NOMO-1 treated with DMSO at 0.1 percent for 48 hours (cell line): ENCODE measurements around the gene CDH23.

Experiments
- DNase-seq: peaks from one replicate; lab custom pipeline; 2025; ENCODE audit not compliant: unreplicated experiment; lab: John Stamatoyannopoulos, UW

The CDH23 gene

DNA sequence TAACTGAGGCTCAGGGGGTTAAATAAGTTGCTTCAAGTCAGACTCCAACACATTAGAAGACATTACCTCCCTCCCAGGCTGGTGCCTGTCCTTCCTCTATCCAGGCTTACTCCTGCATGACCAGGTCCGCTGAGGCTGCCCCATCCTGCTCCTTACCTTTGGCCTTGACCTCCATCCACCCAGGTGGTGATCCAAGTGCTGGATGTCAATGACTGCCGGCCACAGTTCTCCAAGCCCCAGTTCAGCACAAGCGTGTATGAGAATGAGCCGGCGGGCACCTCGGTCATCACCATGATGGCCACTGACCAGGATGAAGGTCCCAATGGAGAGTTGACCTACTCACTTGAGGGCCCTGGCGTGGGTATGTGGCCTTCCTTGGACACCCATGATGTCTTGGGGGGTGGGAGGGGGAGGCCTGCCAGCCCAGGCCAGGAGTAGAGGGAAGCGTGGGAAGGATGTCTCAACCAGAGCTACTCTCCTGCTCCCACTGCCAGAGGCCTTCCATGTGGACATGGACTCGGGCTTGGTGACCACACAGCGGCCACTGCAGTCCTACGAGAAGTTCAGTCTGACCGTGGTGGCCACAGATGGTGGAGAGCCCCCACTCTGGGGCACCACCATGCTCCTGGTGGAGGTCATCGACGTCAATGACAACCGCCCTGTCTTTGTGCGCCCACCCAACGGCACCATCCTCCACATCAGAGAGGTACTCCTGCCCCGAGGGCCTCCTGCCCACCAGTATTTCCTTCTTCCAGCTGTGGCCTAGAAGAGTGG, 406.2 kb downstream of the CDH23 start:
- no peak for DNase-seq

DNA sequence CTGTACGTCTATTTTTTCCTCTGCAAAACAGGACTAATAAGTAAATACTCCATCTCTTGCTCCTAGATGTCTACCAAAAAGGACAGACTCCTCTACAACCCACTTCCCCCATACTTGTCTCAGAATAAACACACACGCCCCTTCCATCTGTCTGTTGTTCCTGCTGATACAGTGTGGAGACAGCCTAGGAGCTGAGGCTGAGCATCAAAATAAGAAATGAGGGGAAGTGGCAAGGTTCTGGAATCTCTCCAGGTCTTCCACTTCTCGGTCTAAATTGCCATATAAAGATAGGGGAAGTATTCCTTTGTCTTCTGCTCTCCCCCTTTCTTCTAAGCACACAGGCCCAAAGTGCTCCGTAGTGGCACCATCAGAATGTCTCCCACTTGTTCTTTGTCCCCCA, 407.4 kb downstream of the CDH23 start:
- peak; percentile 36 for DNase-seq

DNA sequence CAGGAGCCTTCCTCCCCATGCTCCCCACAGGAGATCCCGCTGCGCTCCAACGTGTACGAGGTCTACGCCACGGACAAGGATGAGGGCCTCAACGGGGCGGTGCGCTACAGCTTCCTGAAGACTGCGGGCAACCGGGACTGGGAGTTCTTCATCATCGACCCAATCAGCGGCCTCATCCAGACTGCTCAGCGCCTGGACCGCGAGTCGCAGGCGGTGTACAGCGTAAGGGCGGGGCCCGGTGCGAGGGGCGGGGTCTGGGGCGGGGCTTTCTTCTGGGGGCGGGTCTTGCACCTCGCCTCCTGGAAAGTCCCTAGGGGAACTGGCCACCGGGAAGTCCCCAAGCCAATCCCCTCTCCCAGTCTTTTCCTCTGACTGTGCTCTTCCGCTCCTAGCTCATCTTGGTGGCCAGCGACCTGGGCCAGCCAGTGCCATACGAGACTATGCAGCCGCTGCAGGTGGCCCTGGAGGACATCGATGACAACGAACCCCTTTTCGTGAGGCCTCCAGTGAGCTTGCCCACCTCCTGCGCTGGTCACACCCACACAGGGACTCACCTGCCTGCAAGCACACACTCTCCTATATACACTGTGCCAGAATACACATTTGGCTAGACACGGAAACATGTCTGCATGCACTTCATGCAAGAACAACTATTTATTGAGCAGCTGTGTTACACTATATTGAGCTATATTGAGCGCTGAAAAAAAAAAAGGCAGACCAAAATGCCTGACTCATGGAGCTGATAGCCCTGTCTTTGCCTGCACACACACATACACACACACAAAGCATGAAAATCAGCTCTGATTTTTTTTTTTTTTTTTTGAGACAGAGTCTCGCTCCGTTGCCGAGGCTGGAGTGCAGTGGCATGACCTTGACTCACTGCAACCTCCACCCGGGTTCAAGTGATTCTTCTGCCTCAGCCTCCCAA, 409.3 kb downstream of the CDH23 start:
- DNase-seq, result no peak

DNA sequence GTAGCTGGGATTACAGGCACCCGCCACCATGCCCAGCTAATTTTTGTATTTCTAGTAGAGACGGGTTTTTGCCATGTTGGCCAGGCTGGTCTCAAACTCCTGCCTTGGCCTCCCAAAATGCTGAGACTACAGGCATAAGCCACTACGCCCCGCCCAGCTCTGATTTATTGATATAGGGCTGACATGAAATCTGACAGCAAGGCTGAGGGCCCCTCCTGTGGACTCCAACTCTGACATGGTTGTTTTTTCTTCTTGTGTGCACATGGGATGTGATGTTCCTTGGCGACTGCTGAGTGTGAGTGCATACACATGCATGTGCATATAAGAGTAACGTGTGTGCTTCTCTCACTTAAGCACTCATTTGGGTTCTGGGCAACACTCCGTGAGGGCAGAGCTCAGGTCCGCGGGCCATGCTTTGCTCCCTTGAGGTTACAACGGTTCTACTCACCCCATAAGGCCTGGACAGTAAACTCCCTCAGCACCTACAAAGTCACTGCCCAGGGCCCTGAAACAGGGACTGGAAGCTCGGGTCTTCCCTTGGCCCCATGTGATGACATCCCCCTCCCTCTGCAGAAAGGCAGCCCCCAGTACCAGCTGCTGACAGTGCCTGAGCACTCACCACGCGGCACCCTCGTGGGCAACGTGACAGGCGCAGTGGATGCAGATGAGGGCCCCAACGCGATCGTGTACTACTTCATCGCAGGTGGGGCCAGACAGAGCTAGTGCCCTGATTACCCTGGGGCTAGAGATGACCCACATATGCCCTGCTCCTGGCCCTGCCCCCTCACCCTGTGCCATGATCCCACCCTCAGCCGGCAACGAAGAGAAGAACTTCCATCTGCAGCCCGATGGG, 410.2 kb downstream of the CDH23 start:
- DNase-seq, result no peak

DNA sequence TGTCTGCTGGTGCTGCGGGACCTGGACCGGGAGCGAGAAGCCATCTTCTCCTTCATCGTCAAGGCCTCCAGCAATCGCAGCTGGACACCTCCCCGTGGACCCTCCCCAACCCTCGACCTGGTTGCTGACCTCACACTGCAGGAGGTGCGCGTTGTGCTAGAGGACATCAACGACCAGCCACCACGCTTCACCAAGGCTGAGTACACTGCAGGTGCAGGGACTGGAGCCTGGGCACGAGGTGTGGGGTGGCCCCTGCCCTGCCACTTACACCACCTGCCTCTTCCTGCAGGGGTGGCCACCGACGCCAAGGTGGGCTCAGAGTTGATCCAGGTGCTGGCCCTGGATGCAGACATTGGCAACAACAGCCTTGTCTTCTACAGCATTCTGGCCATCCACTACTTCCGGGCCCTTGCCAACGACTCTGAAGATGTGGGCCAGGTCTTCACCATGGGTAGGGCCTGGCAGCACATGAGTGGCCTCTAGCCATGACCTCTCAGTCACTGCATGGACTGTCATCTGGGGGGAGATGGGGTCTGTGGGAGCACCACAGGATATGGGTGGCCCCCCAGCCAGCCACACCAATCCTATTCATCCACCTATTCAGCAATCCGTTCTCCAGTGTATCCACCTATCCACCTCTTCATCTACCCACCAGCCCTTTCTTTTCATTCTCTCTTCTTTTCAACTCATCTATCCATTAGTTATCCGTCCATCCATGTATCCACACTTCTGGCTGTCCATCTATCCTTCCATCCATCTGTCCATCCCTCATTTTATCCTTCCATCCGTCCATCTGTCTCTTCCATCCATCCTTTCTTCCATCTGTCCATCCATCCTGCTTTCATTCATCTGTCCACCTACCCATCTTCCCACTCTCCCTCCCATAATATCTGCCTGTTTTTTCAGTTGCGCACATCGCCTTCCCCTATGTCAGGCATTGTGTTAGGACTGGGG, 411.1 kb downstream of the CDH23 start:
- DNase-seq, result no peak

DNA sequence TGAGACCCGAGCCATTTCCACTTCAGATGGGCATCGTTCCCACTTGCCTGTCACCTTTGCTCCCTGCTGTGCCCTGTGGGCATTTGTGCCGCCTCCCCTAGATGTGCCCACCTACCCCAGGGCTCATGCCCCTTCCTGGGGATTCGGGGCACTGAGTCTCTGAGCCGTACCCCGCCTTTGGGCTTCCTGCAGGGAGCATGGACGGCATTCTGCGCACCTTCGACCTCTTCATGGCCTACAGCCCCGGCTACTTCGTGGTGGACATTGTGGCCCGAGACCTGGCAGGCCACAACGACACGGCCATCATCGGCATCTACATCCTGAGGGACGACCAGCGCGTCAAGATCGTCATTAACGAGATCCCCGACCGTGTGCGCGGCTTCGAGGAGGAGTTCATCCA, 412.9 kb downstream of the CDH23 start:
- no peak for DNase-seq

DNA sequence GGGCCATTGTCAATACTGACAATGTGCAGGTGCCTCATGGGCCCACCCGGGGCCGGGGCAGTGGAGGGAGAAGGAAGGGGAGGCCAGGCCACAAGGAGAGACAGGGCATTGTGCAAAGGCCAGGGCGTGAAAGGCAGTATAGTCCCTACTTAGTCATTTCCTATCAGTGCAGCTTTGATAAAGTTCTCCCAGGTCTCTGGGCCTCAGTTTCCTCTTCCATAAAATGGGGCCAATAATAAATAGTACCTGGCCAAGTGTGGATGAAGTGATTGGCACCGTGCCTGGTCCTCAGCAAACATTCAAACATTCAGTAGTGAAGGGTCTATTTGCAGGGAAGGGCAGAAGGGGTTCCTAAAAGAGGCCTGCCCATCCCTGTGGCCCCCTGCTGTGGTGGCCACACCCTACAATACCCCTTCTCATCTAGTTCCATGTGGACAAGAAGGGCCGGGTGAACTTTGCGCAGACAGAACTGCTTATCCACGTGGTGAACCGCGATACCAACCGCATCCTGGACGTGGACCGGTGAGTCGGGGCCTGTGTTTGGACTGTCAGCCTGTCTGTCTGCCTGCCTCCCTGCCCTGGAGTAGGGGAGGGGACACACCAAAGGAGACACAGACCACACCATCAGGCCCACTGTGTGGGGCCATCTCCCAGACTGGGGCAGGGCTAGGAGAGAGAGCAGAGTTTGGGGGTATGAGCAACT, 413.5 kb downstream of the CDH23 start:
- DNase-seq, result no peak

DNA sequence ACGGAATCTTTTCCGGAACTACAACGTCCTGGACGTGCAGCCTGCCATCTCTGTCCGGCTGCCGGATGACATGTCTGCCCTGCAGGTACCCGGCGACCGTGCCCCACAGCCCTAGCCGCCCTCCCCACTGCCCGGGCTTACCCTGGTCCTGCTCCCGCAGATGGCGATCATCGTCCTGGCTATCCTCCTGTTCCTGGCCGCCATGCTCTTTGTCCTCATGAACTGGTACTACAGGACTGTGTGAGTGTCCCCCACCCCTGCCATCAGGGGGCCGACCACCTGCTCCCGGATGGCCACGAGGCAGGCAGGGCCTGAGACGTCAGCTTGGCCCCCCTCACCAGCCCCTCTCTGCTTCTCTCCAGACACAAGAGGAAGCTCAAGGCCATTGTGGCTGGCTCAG, 414.6 kb downstream of the CDH23 start:
- no peak for DNase-seq

DNA sequence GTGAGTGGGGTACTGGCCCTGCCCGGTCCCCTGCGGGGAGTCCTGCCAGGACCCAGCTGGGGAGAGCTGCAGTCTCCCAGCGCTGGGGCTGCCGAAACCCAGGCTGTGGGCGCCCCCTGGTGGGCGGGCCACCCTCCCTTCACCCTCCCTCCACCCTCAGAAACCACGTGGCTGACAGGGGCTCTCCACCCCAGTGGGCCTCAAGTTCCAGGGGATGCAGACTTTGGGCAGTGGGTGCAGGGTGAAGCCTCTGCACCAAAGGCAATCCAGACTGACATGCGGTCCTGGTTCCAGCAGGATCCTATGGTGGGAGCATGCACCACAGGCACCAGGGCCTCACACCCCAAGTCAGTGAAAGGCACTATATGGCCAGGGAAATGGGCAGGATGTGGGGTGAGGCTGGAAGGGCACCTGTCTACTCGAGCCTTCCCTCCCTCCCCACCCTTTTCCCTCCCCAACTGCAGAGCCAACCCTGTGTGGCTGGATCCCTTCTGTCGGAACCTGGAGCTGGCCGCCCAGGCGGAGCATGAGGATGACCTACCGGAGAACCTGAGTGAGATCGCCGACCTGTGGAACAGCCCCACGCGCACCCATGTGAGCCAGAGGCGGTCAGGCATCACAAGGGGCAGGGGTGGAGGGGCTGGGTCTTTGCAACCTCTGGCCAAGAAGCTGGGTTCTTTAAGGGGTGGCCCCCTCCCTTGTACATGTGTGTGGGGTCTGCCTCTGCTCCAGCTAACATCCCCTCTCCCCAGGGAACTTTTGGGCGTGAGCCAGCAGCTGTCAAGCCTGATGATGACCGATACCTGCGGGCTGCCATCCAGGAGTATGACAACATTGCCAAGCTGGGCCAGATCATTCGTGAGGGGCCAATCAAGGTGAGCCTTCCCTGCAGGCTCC, 415.5 kb downstream of the CDH23 start:
- DNase-seq, result peak; percentile 49

DNA sequence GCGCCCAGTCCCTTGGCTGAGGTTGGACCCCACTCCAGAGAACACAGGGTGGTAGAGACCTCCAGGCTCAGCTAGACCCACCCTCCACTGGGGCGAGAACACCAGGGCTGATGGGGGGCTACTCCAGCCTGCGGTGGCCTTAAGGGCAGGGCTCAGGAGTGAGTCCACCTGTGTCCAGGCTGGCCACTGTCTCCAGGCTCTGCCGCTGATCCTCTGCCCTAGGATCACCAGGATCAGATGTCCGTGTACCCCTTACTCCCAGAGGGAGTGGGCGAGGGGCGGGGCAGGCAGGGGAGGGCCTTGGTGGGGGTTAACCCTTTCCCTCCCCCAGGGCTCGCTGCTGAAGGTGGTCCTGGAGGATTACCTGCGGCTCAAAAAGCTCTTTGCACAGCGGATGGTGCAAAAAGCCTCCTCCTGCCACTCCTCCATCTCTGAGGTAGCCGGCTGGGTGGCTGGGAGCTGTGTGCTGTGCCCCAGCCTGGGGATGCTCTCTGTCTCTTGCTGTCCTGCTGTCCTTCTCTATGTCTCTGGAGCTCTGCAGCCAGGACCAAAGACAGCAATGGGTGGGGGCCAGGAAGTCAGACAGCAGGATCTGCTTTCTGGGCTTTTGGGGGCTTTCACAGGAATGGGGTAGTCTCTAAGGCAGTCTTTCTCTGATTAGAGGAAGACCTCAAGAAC, 416.3 kb downstream of the CDH23 start:
- no peak for DNase-seq

DNA sequence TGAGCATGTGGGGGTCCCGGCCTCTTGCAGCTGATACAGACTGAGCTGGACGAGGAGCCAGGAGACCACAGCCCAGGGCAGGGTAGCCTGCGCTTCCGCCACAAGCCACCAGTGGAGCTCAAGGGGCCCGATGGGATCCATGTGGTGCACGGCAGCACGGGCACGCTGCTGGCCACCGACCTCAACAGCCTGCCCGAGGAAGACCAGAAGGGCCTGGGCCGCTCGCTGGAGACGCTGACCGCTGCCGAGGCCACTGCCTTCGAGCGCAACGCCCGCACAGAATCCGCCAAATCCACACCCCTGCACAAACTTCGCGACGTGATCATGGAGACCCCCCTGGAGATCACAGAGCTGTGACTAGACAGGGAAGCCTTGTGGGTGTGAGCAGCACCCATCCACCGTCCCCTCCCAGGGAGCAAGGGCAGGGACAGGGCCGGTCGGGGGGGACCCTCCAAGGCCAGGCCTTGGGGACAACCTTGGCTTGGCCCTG, 418.2 kb downstream of the CDH23 start:
- DNase-seq, result no peak

DNA sequence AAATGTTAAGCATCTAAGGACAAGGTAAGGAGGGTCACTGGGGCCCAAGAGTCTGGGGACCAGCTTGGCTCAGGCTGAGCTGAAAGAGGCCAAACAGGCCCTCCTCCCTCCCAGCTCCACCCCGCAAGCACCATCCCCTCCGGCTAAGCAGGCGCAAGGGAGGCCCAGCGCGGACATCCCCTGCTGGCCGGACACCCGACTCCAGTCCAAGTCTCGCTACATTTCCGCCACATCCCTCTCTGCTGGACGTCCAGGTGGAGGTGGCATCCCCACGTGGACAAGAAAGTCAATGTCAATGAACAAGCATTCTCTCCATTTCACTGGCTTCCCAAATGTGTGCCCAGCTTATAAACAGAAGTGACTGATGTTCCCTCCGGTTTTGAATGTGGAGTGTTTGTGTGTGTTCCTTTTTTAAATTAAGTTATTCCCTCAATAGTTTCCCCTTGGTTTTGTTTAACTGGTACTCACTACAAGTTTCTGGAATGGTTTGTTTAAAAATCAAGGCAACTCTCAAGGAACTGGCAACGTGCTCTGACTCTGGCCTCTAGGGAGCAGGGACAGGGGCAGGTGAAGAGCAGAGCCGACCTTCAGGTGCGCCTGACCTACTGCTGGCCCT, 418.9 kb downstream of the CDH23 start:
- DNase-seq, result no peak

DNA sequence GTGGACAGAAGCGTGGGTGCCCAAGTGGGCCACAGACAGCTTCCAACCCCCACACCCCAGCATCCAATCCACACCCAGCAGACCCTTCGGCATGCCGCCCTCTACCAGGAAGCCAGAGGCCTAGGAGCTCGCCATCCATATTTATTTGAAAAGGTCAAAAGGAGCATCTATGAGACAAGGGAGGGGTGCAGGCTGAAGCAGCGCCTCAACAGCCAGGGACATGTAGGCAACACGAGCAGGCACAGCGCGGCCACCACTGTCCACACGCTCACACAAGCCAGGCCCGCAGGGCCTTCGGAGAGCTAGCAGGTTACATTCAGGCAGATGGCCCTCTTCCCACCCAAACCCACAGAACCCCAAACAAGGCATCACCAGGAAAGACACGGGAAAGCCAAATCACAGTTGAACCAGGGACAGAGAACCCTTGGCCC, 419.7 kb downstream of the CDH23 start:
- DNase-seq, result no peak

DNA sequence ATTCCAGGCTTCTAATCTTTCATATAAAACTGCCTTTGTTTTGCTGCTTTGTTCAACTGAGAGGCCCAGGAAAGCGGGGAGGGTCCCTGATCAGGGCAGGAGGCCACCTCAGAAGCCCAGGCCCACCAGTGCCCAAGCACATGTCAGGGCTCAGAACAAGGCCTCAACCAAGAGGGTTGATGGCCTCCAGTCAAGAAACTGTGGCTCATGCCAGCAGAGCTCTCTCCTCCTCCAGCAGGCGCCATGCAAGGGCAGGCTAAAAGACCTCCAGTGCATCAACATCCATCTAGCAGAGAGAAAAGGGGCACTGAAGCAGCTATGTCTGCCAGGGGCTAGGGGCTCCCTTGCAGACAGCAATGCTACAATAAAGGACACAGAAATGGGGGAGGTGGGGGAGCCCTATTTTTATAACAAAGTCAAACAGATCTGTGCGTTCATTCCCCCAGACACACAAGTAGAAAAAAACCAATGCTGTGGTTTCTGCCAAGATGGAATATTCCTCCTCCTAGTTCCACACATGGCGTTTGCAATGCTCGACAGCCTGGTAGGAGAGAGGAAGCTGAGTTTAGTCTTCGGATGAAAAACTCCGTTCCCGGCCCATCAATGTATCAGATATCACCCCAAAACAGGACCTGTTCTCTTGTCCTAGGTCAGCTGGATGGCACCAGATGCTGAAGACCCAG, 420.4 kb downstream of the CDH23 start:
- DNase-seq, result no peak

DNA sequence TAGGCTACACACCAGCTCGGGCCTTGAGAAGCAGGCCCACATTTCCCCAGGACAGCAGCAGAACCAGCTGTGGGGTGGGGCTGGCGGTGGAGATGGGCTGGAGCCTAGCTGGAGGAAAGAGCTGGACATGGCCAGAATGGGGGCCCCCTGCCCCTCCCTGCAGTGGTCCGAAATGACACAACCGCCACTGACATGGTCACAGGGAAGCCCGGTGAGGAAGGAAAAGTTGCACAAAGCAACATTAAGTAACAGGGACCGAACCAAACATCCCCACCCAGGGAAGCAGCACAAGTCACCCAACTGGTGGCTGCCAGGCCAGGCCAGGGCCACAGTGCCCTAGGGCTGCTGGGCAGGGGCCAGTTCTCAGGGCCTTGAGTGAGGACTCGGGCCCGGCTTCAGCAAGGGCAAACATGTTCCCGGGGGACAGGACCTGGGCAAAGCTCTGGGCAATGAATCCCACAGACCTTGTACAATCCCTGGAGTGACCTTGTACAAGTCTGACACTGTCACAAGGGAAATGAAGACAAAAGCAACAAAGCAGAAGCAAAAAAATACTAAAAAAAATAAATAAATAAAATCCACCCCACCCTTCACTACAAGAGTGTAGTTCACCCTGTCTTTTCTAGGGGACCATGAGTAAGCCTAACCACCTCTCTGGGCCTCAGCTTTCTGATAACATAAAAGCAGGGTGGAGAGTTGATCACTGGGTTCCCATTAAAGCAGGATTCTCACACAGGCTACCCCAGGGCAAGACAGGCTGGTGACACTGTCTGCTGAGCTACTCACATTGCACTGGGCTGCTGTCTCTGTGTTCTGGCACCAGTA, 421.3 kb downstream of the CDH23 start:
- peak; percentile 13 for DNase-seq
